CD8-positive, alpha-beta memory T cell (primary cell): Measurements from ENCODE around the gene KCNK5. TPM values are rescaled to one million over a fixed set of nuclear protein-coding genes. Genes with fewer than 3 reads are reported as not detected.

Experiments
- CTCF ChIA-PET: fragments of 350-600 bp; sonication (Branson Sonifier 250); formaldehyde crosslinking; loops from one replicate; lab custom pipeline; 2021; ENCODE audit warnings: antibody characterized with exemption; lab: Charles Lee
- POLR2A ChIA-PET: fragments of 350-600 bp; sonication (Branson Sonifier 250); formaldehyde crosslinking; loops from one replicate; lab custom pipeline; 2021; ENCODE audit warnings: antibody characterized with exemption; lab: Charles Lee
- DNase-seq, 5 donors: peaks; one replicate each; pipeline versions ENCODE4 v3.0.0 to v3.0.0-alpha.2; 2020 to 2022; ENCODE audit warnings: mixed read lengths in 1 of 5
- H3K27ac ChIP-seq: one replicate; pipeline ENCODE4 v1.7.0; 2013; ENCODE audit warnings: low read depth, mild to moderate bottlenecking, low read length, moderate library complexity
- H3K27me3 ChIP-seq: 2 replicates; pipeline ENCODE4 v1.7.0; 2013; ENCODE audit warnings: low read length, mild to moderate bottlenecking; ENCODE audit not compliant: insufficient read depth, poor library complexity, severe bottlenecking
- H3K36me3 ChIP-seq: 2 replicates; pipeline ENCODE4 v1.7.0; 2013; ENCODE audit warnings: mild to moderate bottlenecking, low read length, moderate library complexity; ENCODE audit not compliant: insufficient read depth
- H3K4me1 ChIP-seq: 2 replicates; pipeline ENCODE4 v1.7.0; 2013; ENCODE audit warnings: mild to moderate bottlenecking, low read length, moderate library complexity; ENCODE audit not compliant: insufficient read depth
- H3K4me3 ChIP-seq: 2 replicates; pipeline ENCODE4 v1.7.0; 2013; ENCODE audit warnings: mild to moderate bottlenecking, low read length
- H3K9me3 ChIP-seq: 2 replicates; pipeline ENCODE4 v1.7.0; 2013; ENCODE audit warnings: mild to moderate bottlenecking, low read length
- H3K27ac Mint-ChIP-seq, 8 donors: one replicate each; pipeline ENCODE4 v1.8.0; 2020 to 2021; ENCODE audit warnings: mixed read lengths in 8 of 8, mild to moderate bottlenecking in 6 of 8, inconsistent platforms in 3 of 8, moderate library complexity in 3 of 8
- H3K27me3 Mint-ChIP-seq, 2 donors: one replicate each; pipeline ENCODE4 v1.8.0; 2020 to 2021; ENCODE audit warnings: mixed read lengths in 2 of 2, mild to moderate bottlenecking in 1 of 2, moderate library complexity in 1 of 2
- H3K36me3 Mint-ChIP-seq, 3 donors: one replicate each; pipeline ENCODE4 v1.8.0; 2020 to 2021; ENCODE audit warnings: mixed read lengths in 3 of 3, inconsistent platforms in 1 of 3, mild to moderate bottlenecking in 1 of 3
- H3K4me1 Mint-ChIP-seq, 3 donors: one replicate each; pipeline ENCODE4 v1.8.0; 2020 to 2021; ENCODE audit warnings: mixed read lengths in 3 of 3, inconsistent platforms in 1 of 3, mild to moderate bottlenecking in 1 of 3
- H3K4me3 Mint-ChIP-seq, 7 donors: one replicate each; pipeline ENCODE4 v1.8.0; 2020 to 2021; ENCODE audit warnings: mixed read lengths in 7 of 7, mild to moderate bottlenecking in 6 of 7, moderate library complexity in 4 of 7, inconsistent platforms in 2 of 7
- H3K9me3 Mint-ChIP-seq, 5 donors: one replicate each; pipeline ENCODE4 v1.8.0; 2020 to 2022; ENCODE audit warnings: mixed read lengths in 5 of 5, mild to moderate bottlenecking in 3 of 5, moderate library complexity in 2 of 5, inconsistent platforms in 1 of 5
- polyA plus RNA-seq: library from polyadenylated mRNA; unstranded; fragments of 300-500 nt; fragmentation: Illumina TruSeq; gene quantifications from one replicate; pipeline ENCODE4 v1.2.3, GENCODE V29; 2021
- total RNA-seq, 2 experiments: library from RNA; stranded (reverse); gene quantifications; one replicate each; pipeline ENCODE4 v1.2.3, GENCODE V29; 2021

The KCNK5 gene
- total and polyA plus RNA-seq, 3 experiments from 2014 or later = 0.97 to 28.4 (median 27.6) TPM

GRCh38 chr6:39173270-39173669, 56.0 kb downstream of the KCNK5 start:
- Mint-ChIP-seq H3K27ac (no peak overlapping the region), H3K4me1 (no peaks in the 10 kb centered on the region), H3K36me3 (peaks cover 0 to 6% (median 0%) of the 10 kb centered on the region in 3 donors), H3K4me3 (no peak overlapping the region), H3K27me3 (peaks cover 0 to 1% of the 10 kb centered on the region in 2 donors), H3K9me3 (peaks cover 2 to 17% (median 11%) of the 10 kb centered on the region in 5 donors)
- H3K4me1 ChIP-seq = no peaks in the 10 kb centered on the region
- no peak overlapping the region for H3K27ac ChIP-seq
- H3K4me3 ChIP-seq = no peak overlapping the region
- H3K27me3 ChIP-seq = no peaks in the 10 kb centered on the region
- no peaks in the 10 kb centered on the region for H3K36me3 ChIP-seq
- DNase-seq = no peak
- H3K9me3 ChIP-seq = no peaks in the 10 kb centered on the region
- POLR2A ChIA-PET = no interaction called here
- CTCF ChIA-PET = interaction anchor here (2.7 kb wide), 1 partner anchor 130 kb away, joined by 13 read pairs; no protein-coding TSS in a partner anchor

GRCh38 chr6:39172377-39172757, 56.9 kb downstream of the KCNK5 start:
- peaks cover 0 to 10% (median 8%) of the 10 kb centered on the region in 5 donors for H3K9me3 Mint-ChIP-seq
- no peaks in the 10 kb centered on the region for H3K4me1 Mint-ChIP-seq
- peaks cover 0 to 1% of the 10 kb centered on the region in 2 donors for H3K27me3 Mint-ChIP-seq

GRCh38 chr6:39171489-39172376, 57.5 kb downstream of the KCNK5 start:
- Histone ChIP-seq H3K27ac (no peak overlapping the region), H3K4me1 (peaks cover under 1% of the 10 kb centered on the region), H3K4me3 (no peak overlapping the region), H3K9me3 (no peaks in the 10 kb centered on the region), H3K27me3 (no peaks in the 10 kb centered on the region), H3K36me3 (no peaks in the 10 kb centered on the region)
- H3K36me3 Mint-ChIP-seq = no peaks in the 10 kb centered on the region
- H3K9me3 Mint-ChIP-seq = peaks cover 0 to 4% (median 2%) of the 10 kb centered on the region in 5 donors
- ChIA-PET CTCF (interaction anchor here (1.0 to 9.8 kb wide), 2 partner anchors 133 to 299 kb away, joined by 3 to 269 read pairs; no protein-coding TSS in a partner anchor), POLR2A (no interaction called here)
- peaks cover 0 to 2% (median under 1%) of the 10 kb centered on the region in 3 donors for H3K4me1 Mint-ChIP-seq
- no peak overlapping the region for H3K4me3 Mint-ChIP-seq
- H3K27ac Mint-ChIP-seq = no peak overlapping the region
- H3K27me3 Mint-ChIP-seq = peaks cover 0 to 1% of the 10 kb centered on the region in 2 donors
- DNase-seq = no peak

More at GRCh38 chr6:39172377-39172757, 56.9 kb downstream of the KCNK5 start:
- Histone ChIP-seq H3K4me1 (no peaks in the 10 kb centered on the region), H3K9me3 (no peaks in the 10 kb centered on the region), H3K36me3 (no peaks in the 10 kb centered on the region), H3K27me3 (no peaks in the 10 kb centered on the region), H3K27ac (no peak overlapping the region), H3K4me3 (no peak overlapping the region)
- Mint-ChIP-seq H3K36me3 (peaks cover 0 to under 1% (median 0%) of the 10 kb centered on the region in 3 donors), H3K27ac (no peak overlapping the region), H3K4me3 (no peak overlapping the region)
- no peak for DNase-seq
- ChIA-PET CTCF (interaction anchor here (1.0 to 9.8 kb wide), 3 partner anchors 131 to 300 kb away, joined by 3 to 269 read pairs (median 13); no protein-coding TSS in a partner anchor), POLR2A (no interaction called here)

GRCh38 chr6:39170860-39171259, 58.4 kb downstream of the KCNK5 start:
- H3K27ac Mint-ChIP-seq = no peak overlapping the region

GRCh38 chr6:39170389-39170788, 58.9 kb downstream of the KCNK5 start:
- POLR2A ChIA-PET = no interaction called here
- Histone ChIP-seq H3K36me3 (no peaks in the 10 kb centered on the region), H3K9me3 (no peaks in the 10 kb centered on the region), H3K4me1 (peaks cover 4% of the 10 kb centered on the region), H3K27ac (no peak overlapping the region), H3K27me3 (no peaks in the 10 kb centered on the region), H3K4me3 (no peak overlapping the region)
- Mint-ChIP-seq H3K27ac (peak overlapping the region in 1 of 8 donors; percentile 57), H3K4me1 (peaks cover 2 to 6% (median 6%) of the 10 kb centered on the region in 3 donors), H3K27me3 (peaks cover 0 to 1% of the 10 kb centered on the region in 2 donors), H3K9me3 (no peaks in the 10 kb centered on the region), H3K36me3 (no peaks in the 10 kb centered on the region), H3K4me3 (no peak overlapping the region)
- CTCF ChIA-PET = interaction anchor here (9.8 kb wide), 1 partner anchor 134 kb away, joined by 269 read pairs; no protein-coding TSS in a partner anchor
- no peak for DNase-seq

More at GRCh38 chr6:39170860-39171259, 58.4 kb downstream of the KCNK5 start:
- Mint-ChIP-seq H3K4me1 (peaks cover 2 to 6% (median 6%) of the 10 kb centered on the region in 3 donors), H3K36me3 (no peaks in the 10 kb centered on the region), H3K9me3 (peaks cover 0 to 2% (median 0%) of the 10 kb centered on the region in 5 donors), H3K27me3 (peaks cover 0 to 1% of the 10 kb centered on the region in 2 donors), H3K4me3 (no peak overlapping the region)
- Histone ChIP-seq H3K9me3 (no peaks in the 10 kb centered on the region), H3K27ac (no peak overlapping the region), H3K4me1 (peaks cover 4% of the 10 kb centered on the region), H3K4me3 (no peak overlapping the region), H3K27me3 (no peaks in the 10 kb centered on the region), H3K36me3 (no peaks in the 10 kb centered on the region)
- DNase-seq = no peak
- POLR2A ChIA-PET = no interaction called here
- CTCF ChIA-PET = interaction anchor here (9.8 kb wide), 1 partner anchor 134 kb away, joined by 269 read pairs; no protein-coding TSS in a partner anchor

GRCh38 chr6:39169448-39170344, 59.6 kb downstream of the KCNK5 start:
- Histone ChIP-seq H3K27ac (no peak overlapping the region), H3K9me3 (no peaks in the 10 kb centered on the region), H3K36me3 (no peaks in the 10 kb centered on the region), H3K27me3 (no peaks in the 10 kb centered on the region), H3K4me3 (no peak overlapping the region), H3K4me1 (peaks cover 4% of the 10 kb centered on the region)
- Mint-ChIP-seq H3K4me3 (no peak overlapping the region), H3K27me3 (peaks cover 0 to 2% of the 10 kb centered on the region in 2 donors), H3K36me3 (no peaks in the 10 kb centered on the region), H3K9me3 (no peaks in the 10 kb centered on the region), H3K4me1 (peaks cover 2 to 6% (median 6%) of the 10 kb centered on the region in 3 donors), H3K27ac (peak overlapping the region in 1 of 8 donors; percentile 57)
- ChIA-PET CTCF (interaction anchor here (0.7 to 9.8 kb wide), 4 partner anchors 34 to 298 kb away, joined by 3 to 269 read pairs (median 3); no protein-coding TSS in a partner anchor), POLR2A (no interaction called here)
- no peak for DNase-seq

GRCh38 chr6:39167866-39168625, 61.2 kb downstream of the KCNK5 start:
- Mint-ChIP-seq H3K27me3 (peaks cover 0 to 3% of the 10 kb centered on the region in 2 donors), H3K4me1 (peaks cover 2 to 6% (median 6%) of the 10 kb centered on the region in 3 donors), H3K36me3 (no peaks in the 10 kb centered on the region), H3K27ac (peak overlapping the region in 1 of 8 donors; percentile 36), H3K9me3 (no peaks in the 10 kb centered on the region), H3K4me3 (no peak overlapping the region)
- Histone ChIP-seq H3K4me1 (peaks cover 4% of the 10 kb centered on the region), H3K27me3 (no peaks in the 10 kb centered on the region), H3K36me3 (no peaks in the 10 kb centered on the region), H3K4me3 (no peak overlapping the region), H3K27ac (no peak overlapping the region), H3K9me3 (no peaks in the 10 kb centered on the region)
- no peak for DNase-seq
- ChIA-PET CTCF (interaction anchor here (1.0 to 9.8 kb wide), 7 partner anchors 8 to 295 kb away, joined by 3 to 269 read pairs (median 5); no protein-coding TSS in a partner anchor), POLR2A (no interaction called here)
